Right atrium auricular region (tissue), 2 donors: Measurements from ENCODE around the gene ARHGDIB. TPM values are rescaled to one million over a fixed set of nuclear protein-coding genes. Genes with fewer than 3 reads are reported as not detected.

Experiments
- DNase-seq: peaks from one replicate; pipeline ENCODE4 v3.0.0-alpha.2; 2019; ENCODE audit warnings: low spot score
- H3K27ac ChIP-seq, 2 donors: fragments of 200-600 bp; sonication (generic); 1 replicate in 1 of 2; 2 replicates in 1 of 2; pipeline ENCODE4 v1.5.1; 2016 to 2019
- H3K27me3 ChIP-seq, 2 donors: fragments of 200-600 bp; sonication (generic); one replicate each; pipeline versions ENCODE4 v1.5.1 to v1.6.0; 2017 to 2019
- H3K36me3 ChIP-seq: fragments of 200-600 bp; sonication (generic); one replicate; pipeline ENCODE4 v1.5.1; 2016
- H3K4me1 ChIP-seq, 2 donors: fragments of 200-600 bp; sonication (generic); one replicate each; pipeline versions ENCODE4 v1.5.1 to v1.6.0; 2017 to 2019
- H3K4me3 ChIP-seq, 2 donors: fragments of 200-600 bp; sonication (generic); 1 replicate in 1 of 2; 2 replicates in 1 of 2; pipeline ENCODE4 v1.5.1; 2017 to 2019; ENCODE audit warnings: mild to moderate bottlenecking in 1 of 2, moderate library complexity in 1 of 2
- H3K9me3 ChIP-seq, 2 donors: fragments of 200-600 bp; sonication (generic); one replicate each; pipeline ENCODE4 v1.5.1; 2019
- CTCF ChIP-seq, 2 donors: fragments of 200-600 bp; sonication (generic); IDR thresholded peaks; one replicate each; pipeline ENCODE4 v1.5.1; 2019; ENCODE audit warnings: antibody characterized with exemption in 2 of 2
- total RNA-seq, 2 donors: library from RNA; depleted of rRNA; stranded (reverse); fragments of >200 nt; gene quantifications; one replicate each; pipeline ENCODE4 v1.1.0, GENCODE V29; 2016

The ARHGDIB gene
- total RNA-seq, 2 donors from 2014 or later: 69.5 to 124 TPM

- Histone ChIP-seq H3K4me1 (peaks cover 0 to 14% of the 10 kb centered on the region in 2 donors), H3K36me3 (no peaks in the 10 kb centered on the region), H3K27ac (peak overlapping the region; percentile 35 to 39), H3K4me3 (no peak overlapping the region), H3K9me3 (no peaks in the 10 kb centered on the region), H3K27me3 (no peaks in the 10 kb centered on the region)
- TF ChIP-seq CTCF (IDR thresholded peaks at IDR 0.05): no peak
- DNase-seq: peak; percentile 62
Measured at GRCh38 chr12:15001733-15002382, 40.5 kb upstream of the ARHGDIB start.

- Histone ChIP-seq H3K9me3 (no peaks in the 10 kb centered on the region), H3K27ac (no peak overlapping the region), H3K4me3 (no peak overlapping the region), H3K4me1 (peaks cover 0 to 14% of the 10 kb centered on the region in 2 donors), H3K27me3 (no peaks in the 10 kb centered on the region), H3K36me3 (no peaks in the 10 kb centered on the region)
- no peak for DNase-seq
- no peak for TF ChIP-seq CTCF (IDR thresholded peaks at IDR 0.05)
Measured at GRCh38 chr12:15000575-15000974, 39.2 kb upstream of the ARHGDIB start.

- no peak for TF ChIP-seq CTCF (IDR thresholded peaks at IDR 0.05)
- Histone ChIP-seq H3K4me3 (no peak overlapping the region), H3K36me3 (no peaks in the 10 kb centered on the region), H3K4me1 (peaks cover 0 to 14% of the 10 kb centered on the region in 2 donors), H3K9me3 (no peaks in the 10 kb centered on the region), H3K27ac (no peak overlapping the region), H3K27me3 (no peaks in the 10 kb centered on the region)
- no peak for DNase-seq
Measured at GRCh38 chr12:14999695-15000365, 38.4 kb upstream of the ARHGDIB start.

GRCh38 chr12:14999021-14999694 lies 37.8 kb upstream of the ARHGDIB start:
- H3K4me3 ChIP-seq: no peak overlapping the region
- no peak overlapping the region for H3K27ac ChIP-seq
- DNase-seq: no peak
- H3K36me3 ChIP-seq: no peaks in the 10 kb centered on the region
- TF ChIP-seq CTCF (IDR thresholded peaks at IDR 0.05): no peak
- no peaks in the 10 kb centered on the region for H3K9me3 ChIP-seq
- H3K27me3 ChIP-seq: no peaks in the 10 kb centered on the region
- peaks cover 0 to 14% of the 10 kb centered on the region in 2 donors for H3K4me1 ChIP-seq

GRCh38 chr12:14997998-14998397 lies 36.6 kb upstream of the ARHGDIB start:
- TF ChIP-seq CTCF (IDR thresholded peaks at IDR 0.05): no peak
- Histone ChIP-seq H3K9me3 (no peaks in the 10 kb centered on the region), H3K4me3 (no peak overlapping the region), H3K36me3 (no peaks in the 10 kb centered on the region), H3K4me1 (peaks cover 0 to 14% of the 10 kb centered on the region in 2 donors), H3K27me3 (no peaks in the 10 kb centered on the region), H3K27ac (no peak overlapping the region)
- DNase-seq: no peak
